Stomach (tissue), 4 donors: ENCODE results near the gene GAB1.

Source experiments
- POLR2A ChIP-seq, 4 donors: fragments of 450-650 bp; IDR thresholded peaks; one replicate each; pipeline ENCODE4 v1.6.1; 2016; ENCODE audit warnings: antibody characterized with exemption in 4 of 4, control low read depth in 2 of 4, mild to moderate bottlenecking in 1 of 4, moderate library complexity in 1 of 4
- TF ChIP-seq, protein P1 (sequence below), 7 experiments: fragments of 450-650 bp in 4 of 7; fragments of 200-600 bp in 3 of 7; sonication (generic) in 3 of 7; IDR thresholded peaks; one replicate each; pipeline ENCODE4 v1.5.1; 2016 to 2019; ENCODE audit warnings: antibody characterized with exemption in 7 of 7, control low read depth in 2 of 7, mild to moderate bottlenecking in 1 of 7

DNA sequence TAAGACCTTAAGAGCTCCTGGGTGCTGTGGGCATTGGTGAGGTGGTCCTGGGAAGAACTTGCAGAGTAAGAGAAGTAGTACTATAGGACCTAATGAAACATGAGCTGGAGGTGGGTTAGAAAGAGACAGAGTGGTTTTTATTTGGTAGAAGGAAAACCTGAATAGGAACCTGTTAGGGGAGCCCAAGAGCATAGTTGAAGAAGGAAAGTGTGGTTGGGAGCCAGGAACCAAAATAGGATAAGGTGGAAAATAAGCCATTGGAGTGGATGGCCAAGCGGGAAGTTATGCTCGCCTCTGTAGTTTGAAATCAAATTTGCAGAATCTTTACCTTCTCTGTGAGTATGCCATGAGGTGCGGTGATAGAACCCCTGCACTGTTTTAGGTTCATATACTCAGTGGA is 26.7 kb downstream of the GAB1 start:
- TF ChIP-seq, protein P1, sequence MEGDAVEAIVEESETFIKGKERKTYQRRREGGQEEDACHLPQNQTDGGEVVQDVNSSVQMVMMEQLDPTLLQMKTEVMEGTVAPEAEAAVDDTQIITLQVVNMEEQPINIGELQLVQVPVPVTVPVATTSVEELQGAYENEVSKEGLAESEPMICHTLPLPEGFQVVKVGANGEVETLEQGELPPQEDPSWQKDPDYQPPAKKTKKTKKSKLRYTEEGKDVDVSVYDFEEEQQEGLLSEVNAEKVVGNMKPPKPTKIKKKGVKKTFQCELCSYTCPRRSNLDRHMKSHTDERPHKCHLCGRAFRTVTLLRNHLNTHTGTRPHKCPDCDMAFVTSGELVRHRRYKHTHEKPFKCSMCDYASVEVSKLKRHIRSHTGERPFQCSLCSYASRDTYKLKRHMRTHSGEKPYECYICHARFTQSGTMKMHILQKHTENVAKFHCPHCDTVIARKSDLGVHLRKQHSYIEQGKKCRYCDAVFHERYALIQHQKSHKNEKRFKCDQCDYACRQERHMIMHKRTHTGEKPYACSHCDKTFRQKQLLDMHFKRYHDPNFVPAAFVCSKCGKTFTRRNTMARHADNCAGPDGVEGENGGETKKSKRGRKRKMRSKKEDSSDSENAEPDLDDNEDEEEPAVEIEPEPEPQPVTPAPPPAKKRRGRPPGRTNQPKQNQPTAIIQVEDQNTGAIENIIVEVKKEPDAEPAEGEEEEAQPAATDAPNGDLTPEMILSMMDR (IDR thresholded peaks at IDR 0.05): no peak
- no peak for TF ChIP-seq POLR2A (IDR thresholded peaks at IDR 0.05)
